Effector memory CD8-positive, alpha-beta T cell (primary cell): ENCODE results near the gene COBL.

Source experiments
- ATAC-seq: fragments of 150-1000 bp; cut with Tn5 transposase; replicated peaks from 2 replicates; pipeline ENCODE4 v1.10.0; 2021; ENCODE audit warnings: mild to moderate bottlenecking, moderate library complexity
- DNase-seq, 3 experiments: peaks; one replicate each; pipeline ENCODE4 v3.0.0; 2021
- H3K27ac Mint-ChIP-seq, 2 donors: one replicate each; pipeline ENCODE4 v1.8.0; 2022; ENCODE audit warnings: mild to moderate bottlenecking in 2 of 2, mixed read lengths in 2 of 2, moderate library complexity in 2 of 2
- H3K27me3 Mint-ChIP-seq, 2 donors: one replicate each; pipeline ENCODE4 v1.8.0; 2022; ENCODE audit warnings: mixed read lengths in 2 of 2
- H3K36me3 Mint-ChIP-seq: one replicate; pipeline ENCODE4 v1.8.0; 2022; ENCODE audit warnings: mild to moderate bottlenecking, moderate library complexity, mixed read lengths; ENCODE audit not compliant: insufficient read depth
- H3K4me1 Mint-ChIP-seq, 2 donors: one replicate each; pipeline ENCODE4 v1.8.0; 2022; ENCODE audit warnings: low read depth in 2 of 2, mixed read lengths in 2 of 2
- H3K4me3 Mint-ChIP-seq, 2 donors: one replicate each; pipeline ENCODE4 v1.8.0; 2022; ENCODE audit warnings: mild to moderate bottlenecking in 2 of 2, mixed read lengths in 2 of 2, moderate library complexity in 2 of 2
- H3K9me3 Mint-ChIP-seq, 2 donors: one replicate each; pipeline ENCODE4 v1.8.0; 2022; ENCODE audit warnings: mixed read lengths in 2 of 2

COBL gene

GRCh38 chr7:51288896-51289622, 27.6 kb downstream of the COBL start:
- no peak for ATAC-seq
- H3K27me3 Mint-ChIP-seq: peaks cover 6 to 8% of the 10 kb centered on the region in 2 donors
- H3K36me3 Mint-ChIP-seq: no peaks in the 10 kb centered on the region
- no peaks in the 10 kb centered on the region for H3K4me1 Mint-ChIP-seq
- no peak for DNase-seq
- H3K27ac Mint-ChIP-seq: no peak overlapping the region
- no peak overlapping the region for H3K4me3 Mint-ChIP-seq
- peaks cover 0 to 2% of the 10 kb centered on the region in 2 donors for H3K9me3 Mint-ChIP-seq

- peaks cover 2 to 13% of the 10 kb centered on the region in 2 donors for H3K9me3 Mint-ChIP-seq
- H3K27me3 Mint-ChIP-seq: peaks cover 6 to 8% of the 10 kb centered on the region in 2 donors
- H3K36me3 Mint-ChIP-seq: no peaks in the 10 kb centered on the region
- H3K4me1 Mint-ChIP-seq: no peaks in the 10 kb centered on the region
- DNase-seq (no peak), ATAC-seq (no peak)
- no peak overlapping the region for H3K27ac Mint-ChIP-seq
- H3K4me3 Mint-ChIP-seq: no peak overlapping the region
These were observed 30.2 kb downstream of the COBL start for GRCh38 chr7:51286401-51286800.

GRCh38 chr7:51280156-51280555, 36.5 kb downstream of the COBL start:
- H3K27me3 Mint-ChIP-seq: peaks cover 0 to 17% of the 10 kb centered on the region in 2 donors
- DNase-seq (no peak), ATAC-seq (no peak)
- no peak overlapping the region for H3K27ac Mint-ChIP-seq
- no peaks in the 10 kb centered on the region for H3K36me3 Mint-ChIP-seq
- no peaks in the 10 kb centered on the region for H3K4me1 Mint-ChIP-seq
- no peak overlapping the region for H3K4me3 Mint-ChIP-seq
- H3K9me3 Mint-ChIP-seq: peaks cover 0 to 20% of the 10 kb centered on the region in 2 donors

DNA sequence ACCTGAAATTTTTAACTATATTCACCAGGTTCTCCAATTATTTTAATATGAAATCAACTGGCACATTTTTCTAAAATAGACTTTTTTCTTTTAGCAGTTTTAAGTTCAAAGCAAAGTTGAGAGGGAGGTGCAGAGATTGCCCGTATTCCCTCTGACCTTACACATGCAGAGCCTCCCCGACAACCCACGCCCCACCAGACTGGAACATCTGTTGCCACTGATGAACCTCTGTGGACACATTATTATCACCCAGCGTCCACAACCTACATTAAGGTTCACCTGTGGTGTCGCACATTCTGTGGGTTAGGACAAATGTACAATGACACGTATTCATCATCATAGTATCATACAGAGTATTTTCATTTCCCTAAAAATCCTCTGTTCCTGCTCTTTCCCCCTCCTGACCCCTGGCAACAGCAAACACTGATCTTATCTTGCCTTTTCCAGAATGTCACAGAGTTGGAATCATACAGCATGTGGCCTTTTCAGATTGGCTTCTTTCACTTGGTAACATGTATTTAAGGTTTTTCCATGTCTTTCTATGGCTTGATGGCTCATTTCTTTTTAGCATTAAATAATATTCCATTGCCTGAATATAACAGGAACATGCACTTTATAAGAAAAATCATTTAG, 37.1 kb downstream of the COBL start:
- Mint-ChIP-seq H3K9me3 (peaks cover 0 to 20% of the 10 kb centered on the region in 2 donors), H3K27me3 (peaks cover 0 to 19% of the 10 kb centered on the region in 2 donors), H3K4me3 (no peak overlapping the region), H3K27ac (no peak overlapping the region), H3K4me1 (no peaks in the 10 kb centered on the region), H3K36me3 (no peaks in the 10 kb centered on the region)
- ATAC-seq: no peak
- no peak for DNase-seq

DNA sequence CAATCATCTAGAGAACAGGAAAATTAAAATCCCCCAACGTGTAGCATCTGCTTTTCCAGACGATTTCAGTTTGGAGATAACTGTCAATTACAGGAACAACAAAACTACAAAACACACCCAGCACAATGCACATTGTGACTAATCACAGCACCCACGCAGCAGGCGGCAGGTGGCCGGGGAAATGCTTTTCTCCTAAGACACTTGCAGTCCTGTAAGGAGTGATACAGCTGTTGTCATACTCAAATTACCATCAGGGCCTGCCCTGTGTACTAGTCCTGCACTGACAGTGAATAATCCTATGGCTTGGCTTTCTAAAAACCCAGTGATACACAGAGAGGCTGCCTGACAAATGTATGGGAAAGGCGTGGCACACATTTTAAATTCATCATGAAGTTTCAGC, 37.8 kb downstream of the COBL start:
- H3K4me3 Mint-ChIP-seq: no peak overlapping the region
- no peak for ATAC-seq
- DNase-seq: no peak
- no peaks in the 10 kb centered on the region for H3K36me3 Mint-ChIP-seq
- H3K27me3 Mint-ChIP-seq: peaks cover 6 to 26% of the 10 kb centered on the region in 2 donors
- H3K27ac Mint-ChIP-seq: no peak overlapping the region
- H3K9me3 Mint-ChIP-seq: peaks cover 0 to 20% of the 10 kb centered on the region in 2 donors
- H3K4me1 Mint-ChIP-seq: no peaks in the 10 kb centered on the region

GRCh38 chr7:51276967-51277366, 39.6 kb downstream of the COBL start:
- Mint-ChIP-seq H3K27ac (no peak overlapping the region), H3K36me3 (no peaks in the 10 kb centered on the region)

DNA sequence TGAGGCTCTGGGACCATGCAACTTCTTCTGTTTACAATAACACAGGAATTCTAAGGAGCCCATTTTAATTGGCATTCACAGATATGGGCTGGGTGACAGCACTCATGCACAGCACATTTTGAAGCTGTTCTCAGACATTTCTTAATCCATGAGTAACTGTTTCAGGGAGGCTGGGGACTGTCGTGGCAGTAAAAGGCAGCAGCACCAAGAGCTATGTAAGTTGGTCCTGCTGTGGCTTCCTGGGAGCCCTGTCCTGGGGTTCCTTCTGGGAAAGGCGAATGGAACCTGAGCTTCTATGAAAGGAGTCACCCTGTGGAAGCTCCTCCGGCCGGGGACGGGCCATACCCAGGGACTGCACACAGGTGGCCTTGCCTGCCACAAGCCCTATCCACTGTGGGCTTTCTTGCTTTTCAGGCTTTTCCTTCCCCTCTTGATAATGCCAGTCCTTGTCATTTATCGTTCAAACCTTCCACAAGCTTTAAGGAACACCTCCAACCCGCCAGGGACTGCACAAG, 40.5 kb downstream of the COBL start:
- DNase-seq (no peak), ATAC-seq (no peak)
- no peak overlapping the region for H3K27ac Mint-ChIP-seq
- no peaks in the 10 kb centered on the region for H3K36me3 Mint-ChIP-seq
- H3K27me3 Mint-ChIP-seq: peaks cover 7 to 27% of the 10 kb centered on the region in 2 donors
- H3K4me3 Mint-ChIP-seq: no peak overlapping the region
- peaks cover 0 to 7% of the 10 kb centered on the region in 2 donors for H3K9me3 Mint-ChIP-seq
- H3K4me1 Mint-ChIP-seq: no peaks in the 10 kb centered on the region

More at GRCh38 chr7:51276967-51277366, 39.6 kb downstream of the COBL start:
- no peak for ATAC-seq
- no peak for DNase-seq
- H3K9me3 Mint-ChIP-seq: peaks cover 0 to 7% of the 10 kb centered on the region in 2 donors
- no peak overlapping the region for H3K4me3 Mint-ChIP-seq
- no peaks in the 10 kb centered on the region for H3K4me1 Mint-ChIP-seq
- H3K27me3 Mint-ChIP-seq: peaks cover 7 to 27% of the 10 kb centered on the region in 2 donors

- Mint-ChIP-seq H3K4me3 (no peak overlapping the region), H3K27ac (no peak overlapping the region), H3K36me3 (no peaks in the 10 kb centered on the region), H3K4me1 (no peaks in the 10 kb centered on the region), H3K9me3 (peaks cover 0 to 4% of the 10 kb centered on the region in 2 donors), H3K27me3 (peaks cover 7 to 23% of the 10 kb centered on the region in 2 donors)
- DNase-seq (no peak), ATAC-seq (no peak)
These were observed 41.1 kb downstream of the COBL start for GRCh38 chr7:51275532-51275931.

GRCh38 chr7:51274955-51275354, 41.7 kb downstream of the COBL start:
- peaks cover 7 to 19% of the 10 kb centered on the region in 2 donors for H3K27me3 Mint-ChIP-seq
- H3K4me1 Mint-ChIP-seq: no peaks in the 10 kb centered on the region
- H3K9me3 Mint-ChIP-seq: no peaks in the 10 kb centered on the region
- DNase-seq (no peak), ATAC-seq (no peak)
- no peak overlapping the region for H3K4me3 Mint-ChIP-seq
- H3K27ac Mint-ChIP-seq: no peak overlapping the region
- no peaks in the 10 kb centered on the region for H3K36me3 Mint-ChIP-seq

DNA sequence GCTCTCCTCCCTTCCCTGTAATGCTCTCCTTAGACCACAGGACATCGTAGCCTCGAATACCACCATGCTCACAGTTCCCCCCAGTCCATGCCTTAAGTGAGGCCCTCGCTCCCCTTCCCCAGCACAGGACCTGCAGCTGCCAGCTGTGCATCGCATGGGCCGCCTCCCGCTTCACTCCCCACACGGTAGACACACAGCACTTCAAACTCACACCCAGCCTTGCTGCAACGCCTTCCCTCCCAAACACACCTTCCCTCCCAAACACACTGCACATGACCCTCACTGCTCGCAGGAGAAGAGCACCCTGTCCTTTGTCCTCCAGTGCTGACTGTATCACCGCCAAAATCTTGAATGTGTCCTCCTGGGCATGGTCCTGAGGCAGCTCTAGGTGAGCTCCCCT, 42.6 kb downstream of the COBL start:
- Mint-ChIP-seq H3K36me3 (no peaks in the 10 kb centered on the region), H3K4me1 (no peaks in the 10 kb centered on the region), H3K27ac (no peak overlapping the region), H3K4me3 (no peak overlapping the region), H3K9me3 (no peaks in the 10 kb centered on the region), H3K27me3 (peaks cover 7 to 19% of the 10 kb centered on the region in 2 donors)
- ATAC-seq: no peak
- DNase-seq: no peak

GRCh38 chr7:51273360-51273759, 43.2 kb downstream of the COBL start:
- H3K36me3 Mint-ChIP-seq: no peaks in the 10 kb centered on the region
- ATAC-seq (no peak), DNase-seq (no peak)
- H3K4me1 Mint-ChIP-seq: no peaks in the 10 kb centered on the region
- H3K27me3 Mint-ChIP-seq: peaks cover 7 to 19% of the 10 kb centered on the region in 2 donors
- no peaks in the 10 kb centered on the region for H3K9me3 Mint-ChIP-seq
- no peak overlapping the region for H3K4me3 Mint-ChIP-seq
- H3K27ac Mint-ChIP-seq: no peak overlapping the region

DNA sequence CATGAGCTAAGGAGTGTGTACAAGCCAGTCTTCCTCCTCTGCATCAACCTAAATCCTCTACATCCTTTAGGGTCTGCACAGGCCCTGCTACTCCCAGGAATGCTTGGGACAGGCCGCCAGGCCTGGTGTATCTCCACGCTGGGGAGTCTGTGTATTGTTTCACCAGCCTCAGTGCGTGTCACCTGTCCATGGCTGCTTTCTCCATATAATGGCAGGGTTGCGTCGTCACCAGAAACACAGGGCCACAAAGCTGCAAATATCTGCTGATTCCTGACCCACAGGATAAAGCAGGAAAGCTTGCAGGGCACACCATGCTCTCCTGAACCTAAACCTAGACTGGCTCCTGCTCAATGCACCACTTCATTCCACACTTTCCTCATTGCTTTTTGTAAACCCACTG, 45.6 kb downstream of the COBL start:
- Mint-ChIP-seq H3K27ac (no peak overlapping the region), H3K27me3 (peaks cover 7 to 10% of the 10 kb centered on the region in 2 donors), H3K4me1 (no peaks in the 10 kb centered on the region), H3K36me3 (no peaks in the 10 kb centered on the region), H3K4me3 (no peak overlapping the region), H3K9me3 (no peaks in the 10 kb centered on the region)
- no peak for ATAC-seq
- no peak for DNase-seq

GRCh38 chr7:51269911-51270310, 46.7 kb downstream of the COBL start:
- Mint-ChIP-seq H3K4me1 (no peaks in the 10 kb centered on the region), H3K4me3 (no peak overlapping the region), H3K36me3 (no peaks in the 10 kb centered on the region), H3K27ac (no peak overlapping the region), H3K9me3 (no peaks in the 10 kb centered on the region), H3K27me3 (peaks cover 7 to 10% of the 10 kb centered on the region in 2 donors)
- ATAC-seq: no peak
- no peak for DNase-seq

- H3K9me3 Mint-ChIP-seq: no peaks in the 10 kb centered on the region
- DNase-seq: no peak
- H3K36me3 Mint-ChIP-seq: no peaks in the 10 kb centered on the region
- no peak overlapping the region for H3K4me3 Mint-ChIP-seq
- H3K27me3 Mint-ChIP-seq: peaks cover 6 to 7% of the 10 kb centered on the region in 2 donors
- no peaks in the 10 kb centered on the region for H3K4me1 Mint-ChIP-seq
- H3K27ac Mint-ChIP-seq: no peak overlapping the region
- ATAC-seq: no peak
These were observed 47.3 kb downstream of the COBL start for GRCh38 chr7:51269321-51269720.
